SK-N-MC (cell line): ENCODE data around the gene RGS3.
A peak's percentile ranks its signal among the peaks of the same experiment; 100 is the strongest.

Source experiments
- DNase-seq: peaks from one replicate; pipeline ENCODE4 v3.0.0-alpha.2; 2011; ENCODE audit warnings: low read depth, low spot score
- H3K27ac ChIP-seq: fragments of 200-600 bp; sonication (generic); 2 replicates; pipeline ENCODE4 v1.5.1; 2016; ENCODE audit warnings: mixed run types
- H3K36me3 ChIP-seq: fragments of 200-600 bp; sonication (generic); 2 replicates; pipeline ENCODE4 v1.6.1; 2017; ENCODE audit warnings: antibody characterized with exemption, low read length, mixed read lengths; ENCODE audit not compliant: insufficient read depth
- H3K4me3 ChIP-seq: fragments of 200-600 bp; sonication (generic); 2 replicates; pipeline ENCODE4 v1.5.1; 2016
- H3K9ac ChIP-seq: fragments of 200-600 bp; sonication (generic); 2 replicates; pipeline ENCODE4 v1.8.0; 2017; ENCODE audit warnings: mixed run types, mixed read lengths; ENCODE audit not compliant: insufficient read length
- H3K9me3 ChIP-seq: fragments of 200-600 bp; sonication (generic); 2 replicates; pipeline ENCODE4 v1.6.1; 2017; ENCODE audit warnings: low read depth, mild to moderate bottlenecking, antibody characterized with exemption, low read length, moderate library complexity, mixed read lengths
- EZH2 ChIP-seq: fragments of 200-600 bp; sonication (generic); IDR thresholded peaks from one replicate; pipeline ENCODE4 v1.6.1; 2017; ENCODE audit warnings: antibody characterized with exemption
- FOXP2 ChIP-seq: optimal IDR thresholded peaks from 2 replicates; pipeline ENCODE3; 2011; ENCODE audit warnings: mild to moderate bottlenecking, moderate library complexity; ENCODE audit not compliant: insufficient read depth; ENCODE audit errors: extremely low read length, control extremely low read depth
- POLR2AphosphoS5 ChIP-seq: IDR thresholded peaks from 2 replicates; pipeline ENCODE4 v1.6.1; 2012; ENCODE audit warnings: mild to moderate bottlenecking, low read depth, low read length, borderline replicate concordance

RGS3 gene

GRCh38 chr9:113568571-113569321 is 105.2 kb downstream of the RGS3 start:
- no peak for DNase-seq
- H3K4me3 ChIP-seq, result peak overlapping the region; percentile 20; the same call in 1 of the 2 replicates
- H3K27ac ChIP-seq, result peak overlapping the region; percentile 96
- H3K9ac ChIP-seq, result peak overlapping the region; percentile 45
- no peaks in the 10 kb centered on the region for H3K36me3 ChIP-seq
- H3K9me3 ChIP-seq, result no peaks in the 10 kb centered on the region
- TF ChIP-seq POLR2AphosphoS5 (no peak), EZH2 (no peak), FOXP2 (no peak)

- DNase-seq, result peak; percentile 63
- no peak overlapping the region for H3K9ac ChIP-seq
- no peaks in the 10 kb centered on the region for H3K36me3 ChIP-seq
These were observed 106.0 kb downstream of the RGS3 start for GRCh38 chr9:113569472-113570060.

GRCh38 chr9:113570106-113570505 is 106.6 kb downstream of the RGS3 start:
- DNase-seq, result no peak

More at GRCh38 chr9:113569472-113570060, 106.0 kb downstream of the RGS3 start:
- Histone ChIP-seq H3K9me3 (no peaks in the 10 kb centered on the region), H3K4me3 (no peak overlapping the region; the same call in 1 of the 2 replicates), H3K27ac (peak overlapping the region; percentile 96)
- TF ChIP-seq FOXP2 (no peak), EZH2 (no peak), POLR2AphosphoS5 (no peak)

GRCh38 chr9:113570749-113571711 is 107.5 kb downstream of the RGS3 start:
- DNase-seq, result no peak
- Histone ChIP-seq H3K27ac (no peak overlapping the region), H3K9me3 (no peaks in the 10 kb centered on the region), H3K9ac (no peak overlapping the region), H3K4me3 (no peak overlapping the region), H3K36me3 (no peaks in the 10 kb centered on the region)
- no peak for TF ChIP-seq EZH2

More at GRCh38 chr9:113570106-113570505, 106.6 kb downstream of the RGS3 start:
- H3K9ac ChIP-seq, result no peak overlapping the region
- no peak overlapping the region for H3K4me3 ChIP-seq
- H3K9me3 ChIP-seq, result no peaks in the 10 kb centered on the region
- H3K27ac ChIP-seq, result peak overlapping the region; percentile 96
- no peaks in the 10 kb centered on the region for H3K36me3 ChIP-seq
- TF ChIP-seq FOXP2 (no peak), EZH2 (no peak), POLR2AphosphoS5 (no peak)

- no peaks in the 10 kb centered on the region for H3K36me3 ChIP-seq
- DNase-seq, result no peak
- no peak for TF ChIP-seq POLR2AphosphoS5
- TF ChIP-seq FOXP2, result no peak
- TF ChIP-seq EZH2, result no peak
- no peaks in the 10 kb centered on the region for H3K9me3 ChIP-seq
- no peak overlapping the region for H3K4me3 ChIP-seq
- no peak overlapping the region for H3K27ac ChIP-seq
- no peak overlapping the region for H3K9ac ChIP-seq
These were observed 108.7 kb downstream of the RGS3 start for GRCh38 chr9:113572076-113572861.

DNA sequence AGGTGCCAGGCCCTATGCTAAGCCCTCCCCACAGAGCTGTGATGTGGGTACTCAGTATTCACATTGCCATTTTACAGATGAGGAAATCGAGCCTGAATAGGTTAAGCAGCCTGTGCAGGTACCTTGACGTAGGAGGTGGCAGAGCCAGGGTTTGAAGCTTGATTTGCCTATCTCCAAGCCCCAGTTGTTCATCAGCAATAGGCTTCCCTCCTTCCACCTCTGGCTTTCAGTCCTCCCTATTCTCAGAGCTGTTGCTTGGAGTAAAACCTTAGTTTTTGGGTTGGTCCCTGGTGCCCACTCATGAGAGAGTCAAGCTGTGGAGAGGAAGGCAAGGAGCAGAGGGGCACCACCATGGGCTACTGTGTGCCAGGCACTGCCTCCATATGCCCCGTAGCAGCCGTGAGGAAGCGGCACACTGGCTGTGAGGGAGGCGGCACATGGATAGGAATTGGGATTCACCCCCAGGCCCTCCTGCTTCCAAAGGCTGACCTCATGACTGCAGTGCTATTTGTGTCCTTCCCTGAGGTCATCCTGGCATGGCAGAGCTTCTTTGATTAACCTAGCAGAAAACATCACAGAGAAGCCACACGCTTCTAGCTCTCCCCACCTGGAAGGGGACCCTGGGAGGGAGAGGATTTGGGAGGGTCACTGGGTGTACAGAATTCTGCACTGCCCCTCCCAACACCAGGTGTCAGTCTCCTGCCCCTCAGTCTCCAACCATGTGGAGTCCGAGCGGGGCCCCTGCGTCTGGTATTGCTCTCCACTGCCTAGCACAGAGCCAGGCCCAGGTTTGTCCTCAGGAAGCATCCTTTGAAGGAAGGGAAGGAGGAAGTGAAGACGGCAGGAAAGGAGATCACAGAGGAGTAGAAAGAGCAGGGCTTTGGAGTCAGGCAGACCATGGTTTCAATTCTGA is 109.8 kb downstream of the RGS3 start:
- no peak overlapping the region for H3K4me3 ChIP-seq
- H3K9ac ChIP-seq, result no peak overlapping the region
- no peak overlapping the region for H3K27ac ChIP-seq
- H3K36me3 ChIP-seq, result no peaks in the 10 kb centered on the region
- DNase-seq, result no peak
- H3K9me3 ChIP-seq, result no peaks in the 10 kb centered on the region
- TF ChIP-seq EZH2, result no peak
- TF ChIP-seq FOXP2, result no peak
- TF ChIP-seq POLR2AphosphoS5, result no peak

GRCh38 chr9:113573959-113574352 is 110.4 kb downstream of the RGS3 start:
- DNase-seq, result no peak
- Histone ChIP-seq H3K27ac (no peak overlapping the region), H3K9me3 (no peaks in the 10 kb centered on the region), H3K36me3 (no peaks in the 10 kb centered on the region), H3K9ac (no peak overlapping the region), H3K4me3 (no peak overlapping the region)
- no peak for TF ChIP-seq EZH2
- TF ChIP-seq POLR2AphosphoS5, result no peak
- no peak for TF ChIP-seq FOXP2
